ENCODE measurements around the gene CLDN10. TPM values are rescaled to one million over a fixed set of nuclear protein-coding genes. Genes with fewer than 3 reads are reported as not detected.
A peak's percentile ranks its signal among the peaks of the same experiment; 100 is the strongest.

The CLDN10 gene
- total and polyA plus RNA-seq, 8 donors = 83.8 to 258 (median 98.1) TPM

- no peak for FAIRE-seq
Observed at GRCh38 chr13:95507991-95508390, 44.5 kb upstream of the CLDN10 start.

GRCh38 chr13:95508996-95509395 lies 43.5 kb upstream of the CLDN10 start:
- ATAC-seq (no peak), DNase-seq (no peak), FAIRE-seq (no peak)
- Histone ChIP-seq H3K36me3 (no peaks in the 10 kb centered on the region), H3K4me3 (no peak overlapping the region), H3K9me3 (no peaks in the 10 kb centered on the region), H3K27me3 (no peaks in the 10 kb centered on the region), H3K4me1 (peaks cover 0 to 9% (median 4%) of the 10 kb centered on the region in 3 donors), H3K27ac (no peak overlapping the region)
- intact Hi-C loops (cut with DNase I) = loop anchor here in 1 of 3 donors (10.0 kb wide), 1 partner anchor 336 kb away; no protein-coding TSS in a partner anchor
- no peak for TF ChIP-seq CTCF (IDR thresholded peaks at IDR 0.05)

More at GRCh38 chr13:95507991-95508390, 44.5 kb upstream of the CLDN10 start:
- H3K27me3 ChIP-seq = no peaks in the 10 kb centered on the region
- no peaks in the 10 kb centered on the region for H3K36me3 ChIP-seq
- no peak for TF ChIP-seq CTCF (IDR thresholded peaks at IDR 0.05)
- H3K4me3 ChIP-seq = no peak overlapping the region
- H3K9me3 ChIP-seq = no peaks in the 10 kb centered on the region
- DNase-seq = no peak
- intact Hi-C loops (cut with DNase I) = loop anchor here in 1 of 3 donors (10.0 kb wide), 1 partner anchor 337 kb away; no protein-coding TSS in a partner anchor
- H3K27ac ChIP-seq = no peak overlapping the region
- WGBS, 2 donors = 57 to 95% methylated on average over 1 of the region's 1 CpG
- H3K4me1 ChIP-seq = peaks cover 0 to 9% (median 4%) of the 10 kb centered on the region in 3 donors
- no peak for ATAC-seq

GRCh38 chr13:95509521-95510310 lies 42.8 kb upstream of the CLDN10 start:
- Histone ChIP-seq H3K4me1 (peaks cover 0 to 9% (median 4%) of the 10 kb centered on the region in 3 donors), H3K27me3 (no peaks in the 10 kb centered on the region), H3K27ac (no peak overlapping the region), H3K4me3 (no peak overlapping the region), H3K36me3 (no peaks in the 10 kb centered on the region), H3K9me3 (no peaks in the 10 kb centered on the region)
- FAIRE-seq (no peak), DNase-seq (no peak), ATAC-seq (peak in 1 of 4 donors; percentile 26)
- intact Hi-C loops (cut with DNase I) = loop anchor here in 1 of 3 donors (10.0 kb wide), 1 partner anchor 335 kb away; no protein-coding TSS in a partner anchor
- WGBS, 2 donors = 81 to 88% methylated on average over 8 of the region's 8 CpGs
- TF ChIP-seq CTCF (IDR thresholded peaks at IDR 0.05) = no peak

GRCh38 chr13:95510950-95511349 lies 41.6 kb upstream of the CLDN10 start:
- no peak for TF ChIP-seq CTCF (IDR thresholded peaks at IDR 0.05)
- intact Hi-C loops (cut with DNase I) = no loop called here
- Histone ChIP-seq H3K27ac (no peak overlapping the region), H3K36me3 (no peaks in the 10 kb centered on the region), H3K4me1 (peaks cover 0 to 9% (median 0%) of the 10 kb centered on the region in 3 donors), H3K4me3 (no peak overlapping the region), H3K27me3 (no peaks in the 10 kb centered on the region), H3K9me3 (no peaks in the 10 kb centered on the region)
- 94 to 98% methylated on average over 1 of the region's 1 CpG for WGBS, 2 donors
- DNase-seq (no peak), FAIRE-seq (no peak), ATAC-seq (no peak)

- Histone ChIP-seq H3K36me3 (no peaks in the 10 kb centered on the region), H3K4me3 (no peak overlapping the region), H3K27me3 (no peaks in the 10 kb centered on the region), H3K4me1 (peaks cover 0 to 9% (median 0%) of the 10 kb centered on the region in 3 donors), H3K9me3 (no peaks in the 10 kb centered on the region), H3K27ac (no peak overlapping the region)
- ATAC-seq = no peak
- no peak for DNase-seq
- TF ChIP-seq CTCF (IDR thresholded peaks at IDR 0.05) = no peak
- no peak for FAIRE-seq
- 82 to 85% methylated on average over 3 of the region's 3 CpGs for WGBS, 2 donors
- intact Hi-C loops (cut with DNase I) = no loop called here
Observed at GRCh38 chr13:95512424-95512823, 40.1 kb upstream of the CLDN10 start.

All from pancreas (tissue), 10 donors.